A549 (cell line): ENCODE data around the gene FHAD1. TPM values are rescaled to one million over a fixed set of nuclear protein-coding genes. Genes with fewer than 3 reads are reported as not detected.

Experiments used
- ATAC-seq, 2 experiments: fragments of 200-7000 bp in 1 of 2; fragments of >200 bp in 1 of 2; cut with Nextera tagmentation in 1 of 2; cut with Tn5 transposase in 1 of 2; 3 replicates each; pipeline versions ENCODE4 v1.8.0 to v1.9.1; 2018 to 2020; ENCODE audit warnings: mild to moderate bottlenecking in 1 of 2, moderate library complexity in 1 of 2
- CTCF ChIA-PET: fragments of 300-600 bp; sonication (Branson Sonifier 250); formaldehyde crosslinking; extraction: SDS; loops from one replicate; lab custom pipeline; 2021; ENCODE audit warnings: antibody characterized with exemption, inconsistent platforms; lab: Yijun Ruan, JAX
- POLR2A ChIA-PET: fragments of 350-600 bp; formaldehyde crosslinking; extraction: SDS; loops from one replicate; lab custom pipeline; 2021; ENCODE audit warnings: antibody characterized with exemption, inconsistent platforms; lab: Yijun Ruan, JAX
- DNase-seq, 2 experiments: peaks; one replicate each; pipeline versions ENCODE4 v3.0.0 to v3.0.0-alpha.2; 2011 to 2016; ENCODE audit warnings: low read depth in 1 of 2, low spot score in 1 of 2
- FAIRE-seq: peaks from 2 replicates; lab custom pipeline; 2011; peaks lifted over from hg19 to GRCh38; lab: Jason Lieb, UNC
- H3K27ac ChIP-seq, 2 experiments: fragments of >200 bp; sonication (Bioruptor Twin); formaldehyde crosslinking; 3 replicates each; pipeline ENCODE4 v1.5.1; 2016 to 2017
- H3K4me1 ChIP-seq: fragments of >200 bp; sonication (Bioruptor Twin); formaldehyde crosslinking; 3 replicates; pipeline ENCODE4 v1.6.1; 2016
- H3K4me2 ChIP-seq: fragments of >200 bp; sonication (Bioruptor Twin); formaldehyde crosslinking; 3 replicates; pipeline ENCODE4 v1.6.1; 2016
- H3K4me3 ChIP-seq: fragments of >200 bp; sonication (Bioruptor Twin); formaldehyde crosslinking; 3 replicates; pipeline ENCODE4 v1.5.1; 2016
- H3K9me3 ChIP-seq: fragments of >200 bp; sonication (Bioruptor Twin); formaldehyde crosslinking; 3 replicates; pipeline ENCODE4 v1.6.1; 2016
- ATOH8 ChIP-seq: fragments of 250-450 bp; sonication (Bioruptor Pico); IDR thresholded peaks from 2 replicates; pipeline ENCODE4 v1.5.0; 2020; ENCODE audit warnings: low read depth, mild to moderate bottlenecking, moderate library complexity
- CBX2 ChIP-seq: fragments of 200-600 bp; sonication (generic); IDR thresholded peaks from 2 replicates; pipeline ENCODE4 v1.6.1; 2016; ENCODE audit warnings: low read depth, mild to moderate bottlenecking, borderline replicate concordance
- CBX8 ChIP-seq: fragments of 200-600 bp; sonication (generic); IDR thresholded peaks from 2 replicates; pipeline ENCODE4 v1.6.1; 2016
- CHD2 ChIP-seq: fragments of 150-350 bp; IDR thresholded peaks from 2 replicates; pipeline ENCODE4 v1.6.1; 2014; ENCODE audit warnings: low read length; ENCODE audit not compliant: partially characterized antibody
- E2F6 ChIP-seq: IDR thresholded peaks from 2 replicates; pipeline ENCODE4 v1.6.1; 2012; ENCODE audit warnings: low read depth, borderline replicate concordance
- ELK1 ChIP-seq: fragments of 150-350 bp; IDR thresholded peaks from 2 replicates; pipeline ENCODE4 v1.6.1; 2014; ENCODE audit warnings: low read depth, mild to moderate bottlenecking, low read length
- FOSB ChIP-seq: fragments of 250-450 bp; sonication (Bioruptor Pico); IDR thresholded peaks from 2 replicates; pipeline ENCODE4 v1.5.0; 2020; ENCODE audit warnings: mild to moderate bottlenecking, moderate library complexity
- FOSL2 ChIP-seq, 2 experiments: fragments of 450-650 bp in 1 of 2; fragments of >200 bp in 1 of 2; sonication (Bioruptor Twin) in 1 of 2; formaldehyde crosslinking; IDR thresholded peaks; 2 replicates each; pipeline versions ENCODE4 v1.5.0 to v1.6.1; 2016 to 2020; ENCODE audit warnings: mild to moderate bottlenecking in 1 of 2, moderate library complexity in 1 of 2
- FOXS1 ChIP-seq: fragments of 250-450 bp; sonication (Bioruptor Pico); IDR thresholded peaks from 2 replicates; pipeline ENCODE4 v1.5.0; 2020; ENCODE audit warnings: mild to moderate bottlenecking, moderate library complexity
- HES2 ChIP-seq: fragments of >200 bp; sonication (Bioruptor Twin); formaldehyde crosslinking; IDR thresholded peaks from 2 replicates; pipeline ENCODE4 v1.6.1; 2016
- HOXA7 ChIP-seq: fragments of 250-450 bp; sonication (Bioruptor Pico); IDR thresholded peaks from 2 replicates; pipeline ENCODE4 v1.5.0; 2020; ENCODE audit warnings: mild to moderate bottlenecking, moderate library complexity
- HOXB13 ChIP-seq: fragments of 250-450 bp; sonication (Bioruptor Pico); IDR thresholded peaks from 2 replicates; pipeline ENCODE4 v1.5.0; 2020; ENCODE audit warnings: low read depth, mild to moderate bottlenecking, moderate library complexity
- JUN ChIP-seq, 2 experiments: fragments of >200 bp; sonication (Bioruptor Twin); formaldehyde crosslinking; IDR thresholded peaks; 2 replicates in 1 of 2; 3 replicates in 1 of 2; pipeline ENCODE4 v1.6.1; 2016 to 2017
- MAFK ChIP-seq: fragments of 450-650 bp; IDR thresholded peaks from 2 replicates; pipeline ENCODE4 v1.6.1; 2014; ENCODE audit not compliant: partially characterized antibody
- MAZ ChIP-seq: fragments of 150-350 bp; IDR thresholded peaks from 2 replicates; pipeline ENCODE4 v1.6.1; 2014; ENCODE audit warnings: antibody characterized with exemption, low read depth, low read length, borderline replicate concordance
- MYC ChIP-seq: IDR thresholded peaks from 2 replicates; pipeline ENCODE4 v1.6.1; 2012; ENCODE audit warnings: mild to moderate bottlenecking, inconsistent platforms, low read length, improper control_type of control experiment, borderline replicate concordance
- NPAS2 ChIP-seq: fragments of 250-450 bp; sonication (Bioruptor Pico); IDR thresholded peaks from 2 replicates; pipeline ENCODE4 v1.8.0; 2022; ENCODE audit warnings: mild to moderate bottlenecking, moderate library complexity, borderline replicate concordance
- PHF8 ChIP-seq: fragments of 200-600 bp; sonication (generic); IDR thresholded peaks from 2 replicates; pipeline ENCODE4 v1.6.1; 2016; ENCODE audit warnings: low read depth, mild to moderate bottlenecking, antibody characterized with exemption, moderate library complexity, borderline replicate concordance
- POLR2AphosphoS2 ChIP-seq: conservative IDR thresholded peaks from 2 replicates; pipeline ENCODE4 v1.6.1; 2012; ENCODE audit warnings: low read length, improper control_type of control experiment, inconsistent platforms
- RARB ChIP-seq: fragments of 250-450 bp; sonication (Bioruptor Pico); IDR thresholded peaks from 2 replicates; pipeline ENCODE4 v1.8.0; 2021; ENCODE audit warnings: mild to moderate bottlenecking, moderate library complexity
- REST ChIP-seq: fragments of 200-600 bp; sonication (generic); IDR thresholded peaks from 2 replicates; pipeline ENCODE4 v1.6.1; 2016; ENCODE audit warnings: antibody characterized with exemption, mild to moderate bottlenecking, moderate library complexity
- RFX5 ChIP-seq: fragments of 450-650 bp; IDR thresholded peaks from 2 replicates; pipeline ENCODE4 v1.7.1; 2014; ENCODE audit warnings: antibody characterized with exemption, mild to moderate bottlenecking, moderate library complexity
- RNF2 ChIP-seq: fragments of 200-600 bp; sonication (generic); IDR thresholded peaks from 2 replicates; pipeline ENCODE4 v1.6.1; 2016; ENCODE audit warnings: low read depth, mild to moderate bottlenecking, antibody characterized with exemption, moderate library complexity, borderline replicate concordance
- SMC3 ChIP-seq: fragments of >200 bp; sonication (Bioruptor Twin); formaldehyde crosslinking; IDR thresholded peaks from 3 replicates; pipeline ENCODE4 v1.6.1; 2018; ENCODE audit warnings: inconsistent platforms
- SREBF2 ChIP-seq: fragments of 450-650 bp; IDR thresholded peaks from 2 replicates; pipeline ENCODE4 v1.6.1; 2014; ENCODE audit warnings: mild to moderate bottlenecking, moderate library complexity
- TFCP2L1 ChIP-seq: fragments of 250-450 bp; sonication (Bioruptor Pico); IDR thresholded peaks from 2 replicates; pipeline ENCODE4 v1.5.0; 2021; ENCODE audit warnings: mild to moderate bottlenecking
- TP53 ChIP-seq: fragments of 250-450 bp; sonication (Bioruptor Pico); IDR thresholded peaks from 2 replicates; pipeline ENCODE4 v1.5.0; 2021; ENCODE audit warnings: mild to moderate bottlenecking, moderate library complexity
- USF2 ChIP-seq: fragments of 450-650 bp; IDR thresholded peaks from 2 replicates; pipeline ENCODE4 v1.6.1; 2014; ENCODE audit warnings: antibody characterized with exemption
- ZC3H11A ChIP-seq: fragments of 450-650 bp; IDR thresholded peaks from 2 replicates; pipeline ENCODE4 v1.6.1; 2014; ENCODE audit warnings: antibody characterized with exemption, mild to moderate bottlenecking
- ZFP36 ChIP-seq: fragments of 450-650 bp; IDR thresholded peaks from 2 replicates; pipeline ENCODE4 v1.6.1; 2014; ENCODE audit warnings: borderline replicate concordance; ENCODE audit not compliant: partially characterized antibody
- WGBS: methylation state at CpG from one replicate; pipeline ENCODE4 v1.1.6; 2017; ENCODE audit errors: missing lambda C conversion rate; 5-methylcytosine and 5-hydroxymethylcytosine counted together
- polyA plus RNA-seq, 4 experiments: library from polyadenylated mRNA; depleted of rRNA in 3 of 4; stranded (reverse); fragments of >200 nt; fragmentation: RNase III in 1 of 4; extraction: RNeasy Plus Mini Kit Qiagen cat#74134 plus additional on column Dnase treatment in 1 of 4; gene quantifications; 2 replicates in 3 of 4; 3 replicates in 1 of 4; pipeline ENCODE4 v1.2.3, GENCODE V29; 2011 to 2017

Gene FHAD1
- polyA plus RNA-seq, 2 of the 4 experiments (the other 2 are of a cell fraction), result 0.31 to 0.32 TPM

GRCh38 chr1:15330028-15330427 lies 83.0 kb downstream of the FHAD1 start:
- peaks cover 5% of the 10 kb centered on the region; the same call in 1 of the 3 replicates for H3K4me1 ChIP-seq
- no peak overlapping the region for H3K27ac ChIP-seq
- no peaks in the 10 kb centered on the region for H3K9me3 ChIP-seq
- CTCF ChIA-PET, result interaction anchor here (1.0 to 4.2 kb wide), 2 partner anchors 77 to 102 kb away, joined by 3 to 16 read pairs; no protein-coding TSS in a partner anchor
- H3K4me3 ChIP-seq, result no peak overlapping the region
- WGBS, result 88% methylated on average over 8 of the region's 8 CpGs
- H3K4me2 ChIP-seq, result no peak overlapping the region
- no peak for TF ChIP-seq TFCP2L1 (CRISPR knock-in tag)
- TF ChIP-seq FOSB (CRISPR knock-in tag), result no peak
- no peak for TF ChIP-seq ATOH8 (CRISPR knock-in tag)
- TF ChIP-seq PHF8, result no peak
- no peak for TF ChIP-seq HOXB13 (CRISPR knock-in tag)
- no peak for TF ChIP-seq RARB
- TF ChIP-seq USF2, result no peak
- TF ChIP-seq MYC, result no peak
- TF ChIP-seq MAZ, result no peak
- no peak for TF ChIP-seq NPAS2
- no peak for TF ChIP-seq HOXA7 (CRISPR knock-in tag)
- TF ChIP-seq ZFP36, result no peak
- no peak for TF ChIP-seq RNF2
- no peak for TF ChIP-seq TP53
- TF ChIP-seq HES2, result no peak
- TF ChIP-seq FOXS1 (CRISPR knock-in tag), result no peak
- TF ChIP-seq CBX2, result no peak
- TF ChIP-seq REST, result no peak
- TF ChIP-seq POLR2AphosphoS2, result no peak
- TF ChIP-seq, all 56 proteins: peak for 0
- DNase-seq (no peak), ATAC-seq (no peak), FAIRE-seq (no peak)
- POLR2A ChIA-PET, result no interaction called here

- H3K27ac ChIP-seq, result no peak overlapping the region
- no peak for FAIRE-seq
- H3K4me3 ChIP-seq, result no peak overlapping the region
- H3K4me2 ChIP-seq, result no peak overlapping the region
- H3K9me3 ChIP-seq, result no peaks in the 10 kb centered on the region
- POLR2A ChIA-PET, result no interaction called here
- CTCF ChIA-PET, result interaction anchor here (1.2 to 5.5 kb wide), 3 partner anchors 7 to 101 kb away, joined by 3 to 40 read pairs (median 16); no protein-coding TSS in a partner anchor
- ATAC-seq, result no peak
- no peak for DNase-seq
- 93% methylated on average over 5 of the region's 5 CpGs for WGBS
- peaks cover 5% of the 10 kb centered on the region; the same call in 1 of the 3 replicates for H3K4me1 ChIP-seq
- TF ChIP-seq SREBF2 (no peak), ZC3H11A (no peak), RNF2 (no peak), E2F6 (no peak), JUN (IDR thresholded peaks at IDR 0.05) (no peak), SMC3 (no peak), HOXA7 (CRISPR knock-in tag) (no peak), TFCP2L1 (CRISPR knock-in tag) (no peak), MAFK (no peak), FOSL2 (IDR thresholded peaks at IDR 0.05) (no peak), FOSL2 (CRISPR knock-in tag; IDR thresholded peaks at IDR 0.05) (no peak), CHD2 (no peak), CBX8 (no peak), RFX5 (no peak), ELK1 (no peak)
Observed at GRCh38 chr1:15331180-15331579, 84.2 kb downstream of the FHAD1 start.
